ENCODE data around the gene BIVM. TPM values are rescaled to one million over a fixed set of nuclear protein-coding genes. Genes with fewer than 3 reads are reported as not detected.

BIVM gene
- total and polyA plus RNA-seq, 4 donors: 7.4 to 17.8 (median 11.3) TPM

DNA sequence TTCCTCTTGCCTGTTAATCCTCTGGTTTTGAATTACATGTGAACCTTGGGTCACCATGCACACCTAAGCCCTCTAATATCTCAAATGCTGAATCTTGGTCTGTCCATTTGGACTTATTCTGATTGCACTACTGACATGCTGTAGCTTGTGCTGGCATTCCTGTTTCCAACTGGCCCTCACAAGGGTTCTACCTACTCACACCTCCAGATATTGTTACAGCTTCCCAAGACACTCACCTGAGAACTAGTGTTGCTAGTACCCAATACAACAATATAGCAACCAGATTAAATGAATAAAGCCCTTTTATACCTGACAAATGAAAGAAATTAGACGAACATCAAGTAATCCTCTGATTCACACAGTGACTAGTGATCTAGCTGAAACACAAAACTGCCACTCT, 41.9 kb upstream of the BIVM start (continued):
- no peak for TF ChIP-seq FOXA1 (IDR thresholded peaks at IDR 0.05)
- no peak for TF ChIP-seq GABPA (IDR thresholded peaks at IDR 0.05 in 1 of 2, conservative IDR thresholded peaks at IDR 0.05 in 1 of 2)
- no peak for TF ChIP-seq RAD21 (IDR thresholded peaks at IDR 0.05)
- no peak for TF ChIP-seq ZBTB33 (IDR thresholded peaks at IDR 0.05)
- TF ChIP-seq ATF3 (IDR thresholded peaks at IDR 0.05): no peak
- TF ChIP-seq HNF4A (conservative IDR thresholded peaks at IDR 0.05): no peak

GRCh38 chr13:102758842-102759241, 40.1 kb upstream of the BIVM start:
- no peaks in the 10 kb centered on the region for H3K27me3 ChIP-seq (ENCODE audit: control insufficient read depth in 4 of 4, insufficient read depth in 4 of 4, low read length in 3 of 4)
- H3K36me3 ChIP-seq (ENCODE audit: control insufficient read depth in 4 of 4, insufficient read depth in 3 of 4, low read depth in 1 of 4, low read length in 3 of 4): no peaks in the 10 kb centered on the region
- H3K4me3 ChIP-seq (ENCODE audit: low read depth in 1 of 3, low read length in 3 of 3): no peak overlapping the region
- no peak for TF ChIP-seq EGR1 (IDR thresholded peaks at IDR 0.05; ENCODE audit: low read depth in 2 of 2)
- TF ChIP-seq SP1 (IDR thresholded peaks at IDR 0.05): no peak
- no peak for TF ChIP-seq RAD21 (IDR thresholded peaks at IDR 0.05)
- no peak for TF ChIP-seq MAX (IDR thresholded peaks at IDR 0.05)
- TF ChIP-seq CTCF (IDR thresholded peaks at IDR 0.05; ENCODE audit: low read depth, low read length, missing input control): no peak
- no peak for TF ChIP-seq JUND (IDR thresholded peaks at IDR 0.05)
- no peak for TF ChIP-seq HNF4A (conservative IDR thresholded peaks at IDR 0.05)
- TF ChIP-seq, protein P1, sequence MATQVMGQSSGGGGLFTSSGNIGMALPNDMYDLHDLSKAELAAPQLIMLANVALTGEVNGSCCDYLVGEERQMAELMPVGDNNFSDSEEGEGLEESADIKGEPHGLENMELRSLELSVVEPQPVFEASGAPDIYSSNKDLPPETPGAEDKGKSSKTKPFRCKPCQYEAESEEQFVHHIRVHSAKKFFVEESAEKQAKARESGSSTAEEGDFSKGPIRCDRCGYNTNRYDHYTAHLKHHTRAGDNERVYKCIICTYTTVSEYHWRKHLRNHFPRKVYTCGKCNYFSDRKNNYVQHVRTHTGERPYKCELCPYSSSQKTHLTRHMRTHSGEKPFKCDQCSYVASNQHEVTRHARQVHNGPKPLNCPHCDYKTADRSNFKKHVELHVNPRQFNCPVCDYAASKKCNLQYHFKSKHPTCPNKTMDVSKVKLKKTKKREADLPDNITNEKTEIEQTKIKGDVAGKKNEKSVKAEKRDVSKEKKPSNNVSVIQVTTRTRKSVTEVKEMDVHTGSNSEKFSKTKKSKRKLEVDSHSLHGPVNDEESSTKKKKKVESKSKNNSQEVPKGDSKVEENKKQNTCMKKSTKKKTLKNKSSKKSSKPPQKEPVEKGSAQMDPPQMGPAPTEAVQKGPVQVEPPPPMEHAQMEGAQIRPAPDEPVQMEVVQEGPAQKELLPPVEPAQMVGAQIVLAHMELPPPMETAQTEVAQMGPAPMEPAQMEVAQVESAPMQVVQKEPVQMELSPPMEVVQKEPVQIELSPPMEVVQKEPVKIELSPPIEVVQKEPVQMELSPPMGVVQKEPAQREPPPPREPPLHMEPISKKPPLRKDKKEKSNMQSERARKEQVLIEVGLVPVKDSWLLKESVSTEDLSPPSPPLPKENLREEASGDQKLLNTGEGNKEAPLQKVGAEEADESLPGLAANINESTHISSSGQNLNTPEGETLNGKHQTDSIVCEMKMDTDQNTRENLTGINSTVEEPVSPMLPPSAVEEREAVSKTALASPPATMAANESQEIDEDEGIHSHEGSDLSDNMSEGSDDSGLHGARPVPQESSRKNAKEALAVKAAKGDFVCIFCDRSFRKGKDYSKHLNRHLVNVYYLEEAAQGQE (IDR thresholded peaks at IDR 0.05): no peak
- TF ChIP-seq TAF1 (conservative IDR thresholded peaks at IDR 0.05): no peak
- TF ChIP-seq YY1 (IDR thresholded peaks at IDR 0.05): no peak
- no peak for TF ChIP-seq HNF4G (IDR thresholded peaks at IDR 0.05)
- no peak for TF ChIP-seq NR2F2 (IDR thresholded peaks at IDR 0.05)
- TF ChIP-seq RXRA (IDR thresholded peaks at IDR 0.05): no peak
- no peak for TF ChIP-seq ATF3 (IDR thresholded peaks at IDR 0.05)
- H3K9ac ChIP-seq (ENCODE audit: low read depth in 1 of 2, low read length in 2 of 2): no peak overlapping the region
- DNase-seq (ENCODE audit: low spot score): no peak
- 88% methylated on average over 2 of the region's 2 CpGs for WGBS
- H3K27ac ChIP-seq (ENCODE audit: low read depth in 1 of 2, low read length in 2 of 2): no peak overlapping the region
- H3K9me3 ChIP-seq (ENCODE audit: control insufficient read depth in 4 of 4, low read length in 3 of 4): no peaks in the 10 kb centered on the region
- no peaks in the 10 kb centered on the region for H3K4me1 ChIP-seq (ENCODE audit: control insufficient read depth in 4 of 4, insufficient read depth in 4 of 4, low read length in 3 of 4)
